Prostate gland (tissue), 2 donors: Measurements from ENCODE around the gene ZFHX2.

ENCODE experiments used
- CTCF ChIP-seq, 4 experiments: fragments of 200-600 bp in 2 of 4; fragments of 450-650 bp in 2 of 4; sonication (generic) in 2 of 4; IDR thresholded peaks; 1 replicate in 3 of 4; 2 replicates in 1 of 4; pipeline ENCODE4 v1.5.1; 2016 to 2019; ENCODE audit warnings: antibody characterized with exemption in 4 of 4, mild to moderate bottlenecking in 2 of 4, moderate library complexity in 2 of 4
- POLR2A ChIP-seq: fragments of 450-650 bp; IDR thresholded peaks from one replicate; pipeline ENCODE4 v1.6.1; 2016; ENCODE audit warnings: antibody characterized with exemption, mild to moderate bottlenecking
- POLR2AphosphoS5 ChIP-seq: sonication (generic); formaldehyde crosslinking; IDR thresholded peaks from one replicate; pipeline ENCODE4 v1.6.1; 2017; ENCODE audit warnings: antibody characterized with exemption

- TF ChIP-seq POLR2AphosphoS5, result no peak
- no peak for TF ChIP-seq POLR2A
- no peak for TF ChIP-seq CTCF (IDR thresholded peaks at IDR 0.05)
Observed at GRCh38 chr14:23561259-23561658, 9.7 kb upstream of the ZFHX2 start.
